HepG2 (cell line): ENCODE measurements around the gene ANKS6.

Experiments used
- CEBPB ChIP-seq: IDR thresholded peaks from 2 replicates; pipeline ENCODE4 v1.6.1; 2011; ENCODE audit warnings: low read depth, low read length, improper control_type of control experiment, borderline replicate concordance
- FOXM1 ChIP-seq: sonication (generic); formaldehyde crosslinking; IDR thresholded peaks from 2 replicates; pipeline ENCODE4 v1.5.0; 2020; ENCODE audit warnings: missing genetic modification reagents
- HMG20A ChIP-seq: IDR thresholded peaks from 2 replicates; pipeline ENCODE4 v1.6.1; 2016; ENCODE audit warnings: borderline replicate concordance
- KDM1A ChIP-seq: IDR thresholded peaks from 2 replicates; pipeline ENCODE4 v1.6.1; 2016; ENCODE audit warnings: missing compliant biosample characterization
- KLF12 ChIP-seq: sonication (generic); formaldehyde crosslinking; IDR thresholded peaks from 2 replicates; pipeline ENCODE4 v1.4.0; 2020; ENCODE audit warnings: missing genetic modification reagents, borderline replicate concordance
- NCOR1 ChIP-seq: fragments of 200-600 bp; sonication (generic); IDR thresholded peaks from 2 replicates; pipeline ENCODE4 v1.7.0; 2017; ENCODE audit warnings: antibody characterized with exemption, low read length, borderline replicate concordance
- POLR2A ChIP-seq, 2 experiments: IDR thresholded peaks; 2 replicates each; pipeline ENCODE4 v1.6.1; 2011; ENCODE audit warnings: low read depth in 2 of 2, low read length in 2 of 2, mild to moderate bottlenecking in 1 of 2, moderate library complexity in 1 of 2; ENCODE audit not compliant: insufficient read depth in 1 of 2
- RAD21 ChIP-seq: fragments of 450-650 bp; formaldehyde crosslinking; IDR thresholded peaks from 2 replicates; pipeline ENCODE4 v1.5.0; 2020; ENCODE audit warnings: mild to moderate bottlenecking
- SMAD3 ChIP-seq: sonication (generic); formaldehyde crosslinking; IDR thresholded peaks from 2 replicates; pipeline ENCODE4 v1.4.0; 2020; ENCODE audit warnings: missing genetic modification reagents
- XRCC5 ChIP-seq: fragments of 200-400 bp; formaldehyde crosslinking; optimal IDR thresholded peaks from 2 replicates; pipeline ENCODE3; 2017; ENCODE audit warnings: mild to moderate bottlenecking, low read length
- ZBTB7B ChIP-seq: sonication (generic); formaldehyde crosslinking; IDR thresholded peaks from 2 replicates; pipeline ENCODE4 v1.4.0; 2020; ENCODE audit warnings: missing genetic modification reagents
- ZFX ChIP-seq: sonication (generic); formaldehyde crosslinking; IDR thresholded peaks from 2 replicates; pipeline ENCODE4 v1.4.0; 2020; ENCODE audit warnings: mild to moderate bottlenecking, low read depth, missing genetic modification reagents, moderate library complexity
- ZNF282 ChIP-seq: fragments of 450-650 bp; IDR thresholded peaks from 2 replicates; pipeline ENCODE4 v1.6.1; 2018; ENCODE audit not compliant: partially characterized antibody
- TF ChIP-seq, protein P1 (sequence below): sonication (generic); formaldehyde crosslinking; IDR thresholded peaks from 2 replicates; pipeline ENCODE4 v1.5.0; 2020; ENCODE audit warnings: mild to moderate bottlenecking, missing genetic modification reagents, moderate library complexity

DNA sequence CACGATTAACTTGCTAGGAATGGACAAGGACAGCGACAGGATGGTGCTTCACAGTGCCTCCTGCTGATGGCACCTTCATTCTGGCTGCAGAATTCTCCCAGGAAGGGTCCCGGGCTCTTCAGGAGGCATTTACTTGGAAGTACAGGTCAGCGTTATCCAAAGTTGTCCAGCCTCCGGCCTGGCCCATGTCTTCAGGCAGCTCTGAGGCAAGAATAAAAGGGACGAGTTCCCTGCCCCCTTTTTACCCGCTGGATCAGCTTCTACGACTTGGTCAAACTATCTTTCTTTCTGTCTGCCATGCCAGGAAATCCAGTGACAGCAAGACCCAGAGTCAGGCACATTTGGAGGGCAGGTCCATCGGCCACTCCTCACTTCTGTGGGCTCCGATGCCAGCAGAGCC lies 64.3 kb downstream of the ANKS6 start:
- TF ChIP-seq NCOR1 (no peak), KDM1A (CRISPR knock-in tag) (no peak), SMAD3 (CRISPR knock-in tag) (no peak), FOXM1 (CRISPR knock-in tag) (no peak), ZBTB7B (CRISPR knock-in tag) (no peak), HMG20A (CRISPR knock-in tag) (no peak), KLF12 (CRISPR knock-in tag) (no peak), CEBPB (no peak), POLR2A (IDR thresholded peaks at IDR 0.05; ENCODE audit: insufficient read depth in 1 of 2, low read depth in 2 of 2, low read length in 2 of 2) (no peak), XRCC5 (no peak), ZFX (CRISPR knock-in tag) (no peak), RAD21 (CRISPR knock-in tag) (no peak), ZNF282 (no peak)
- TF ChIP-seq, protein P1, sequence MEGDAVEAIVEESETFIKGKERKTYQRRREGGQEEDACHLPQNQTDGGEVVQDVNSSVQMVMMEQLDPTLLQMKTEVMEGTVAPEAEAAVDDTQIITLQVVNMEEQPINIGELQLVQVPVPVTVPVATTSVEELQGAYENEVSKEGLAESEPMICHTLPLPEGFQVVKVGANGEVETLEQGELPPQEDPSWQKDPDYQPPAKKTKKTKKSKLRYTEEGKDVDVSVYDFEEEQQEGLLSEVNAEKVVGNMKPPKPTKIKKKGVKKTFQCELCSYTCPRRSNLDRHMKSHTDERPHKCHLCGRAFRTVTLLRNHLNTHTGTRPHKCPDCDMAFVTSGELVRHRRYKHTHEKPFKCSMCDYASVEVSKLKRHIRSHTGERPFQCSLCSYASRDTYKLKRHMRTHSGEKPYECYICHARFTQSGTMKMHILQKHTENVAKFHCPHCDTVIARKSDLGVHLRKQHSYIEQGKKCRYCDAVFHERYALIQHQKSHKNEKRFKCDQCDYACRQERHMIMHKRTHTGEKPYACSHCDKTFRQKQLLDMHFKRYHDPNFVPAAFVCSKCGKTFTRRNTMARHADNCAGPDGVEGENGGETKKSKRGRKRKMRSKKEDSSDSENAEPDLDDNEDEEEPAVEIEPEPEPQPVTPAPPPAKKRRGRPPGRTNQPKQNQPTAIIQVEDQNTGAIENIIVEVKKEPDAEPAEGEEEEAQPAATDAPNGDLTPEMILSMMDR (CRISPR knock-in tag): no peak
